HepG2 (cell line): ENCODE measurements around the gene HES1. TPM values are rescaled to one million over a fixed set of nuclear protein-coding genes. Genes with fewer than 3 reads are reported as not detected.

Experiments used
- ARNT ChIP-seq: fragments of 450-650 bp; IDR thresholded peaks from 2 replicates; pipeline ENCODE4 v1.6.1; 2017
- FLYWCH1 ChIP-seq: sonication (generic); formaldehyde crosslinking; IDR thresholded peaks from 2 replicates; pipeline ENCODE4 v1.8.1; 2023; ENCODE audit warnings: mild to moderate bottlenecking, missing genetic modification reagents
- HNRNPH1 ChIP-seq: fragments of 200-400 bp; formaldehyde crosslinking; optimal IDR thresholded peaks from 2 replicates; pipeline ENCODE3; 2017; ENCODE audit warnings: mild to moderate bottlenecking, low read depth, low read length
- HOXA9 ChIP-seq: sonication (generic); formaldehyde crosslinking; IDR thresholded peaks from 2 replicates; pipeline ENCODE4 v1.8.1; 2022; ENCODE audit warnings: missing genetic modification reagents, mild to moderate bottlenecking, moderate library complexity, borderline replicate concordance
- JDP2 ChIP-seq: sonication (generic); formaldehyde crosslinking; IDR thresholded peaks from 2 replicates; pipeline ENCODE4 v1.8.1; 2022; ENCODE audit warnings: missing genetic modification reagents, borderline replicate concordance
- NR2F2 ChIP-seq: IDR thresholded peaks from 2 replicates; pipeline ENCODE4 v1.6.1; 2012; ENCODE audit warnings: low read depth, inconsistent platforms, borderline replicate concordance
- SRSF4 ChIP-seq: fragments of 200-400 bp; formaldehyde crosslinking; IDR thresholded peaks from one replicate; pipeline ENCODE4 v1.6.1; 2018; ENCODE audit warnings: mild to moderate bottlenecking, low read depth, low read length, moderate library complexity; ENCODE audit not compliant: poor library complexity, severe bottlenecking
- SSRP1 ChIP-seq: IDR thresholded peaks from 2 replicates; pipeline ENCODE4 v1.6.1; 2016; ENCODE audit warnings: control low read depth
- TOPORS ChIP-seq: sonication (generic); formaldehyde crosslinking; IDR thresholded peaks from 2 replicates; pipeline ENCODE4 v1.8.0; 2023; ENCODE audit warnings: mild to moderate bottlenecking, missing genetic modification reagents
- ZBTB8A ChIP-seq: sonication (generic); formaldehyde crosslinking; IDR thresholded peaks from 2 replicates; pipeline ENCODE4 v1.4.0; 2020; ENCODE audit warnings: mild to moderate bottlenecking, low read depth, missing genetic modification reagents, borderline replicate concordance
- ZNF30 ChIP-seq: sonication (generic); formaldehyde crosslinking; IDR thresholded peaks from 2 replicates; pipeline ENCODE4 v1.5.0; 2020; ENCODE audit warnings: mild to moderate bottlenecking, missing genetic modification reagents
- ZNF773 ChIP-seq: sonication (generic); formaldehyde crosslinking; IDR thresholded peaks from 2 replicates; pipeline ENCODE4 v1.4.0; 2020; ENCODE audit warnings: missing genetic modification reagents, borderline replicate concordance
- polyA plus RNA-seq, 8 experiments: library from polyadenylated mRNA; depleted of rRNA in 3 of 8; stranded (reverse) in 7 of 8; unstranded in 1 of 8; fragments of >200 nt; fragmentation: Illumina TruSeq in 4 of 8; extraction: Trizol in 4 of 8; gene quantifications; 2 replicates each; pipeline versions ENCODE4 v1.2.1 to v1.2.3, GENCODE V29; 2011 to 2016; ENCODE audit warnings: low read depth in 4 of 8, missing spikeins in 1 of 8, mixed read lengths in 1 of 8; ENCODE audit not compliant: insufficient read depth in 1 of 8
- total RNA-seq, 5 experiments: library from RNA; depleted of rRNA; stranded (reverse); fragments of >200 nt; fragmentation: Illumina TruSeq; extraction: Trizol; gene quantifications; 2 replicates each; pipeline ENCODE4 v1.2.3, GENCODE V29; 2016; ENCODE audit warnings: low read depth in 1 of 5
- TF ChIP-seq, protein P1 (sequence below): sonication (generic); formaldehyde crosslinking; IDR thresholded peaks from 2 replicates; pipeline ENCODE4 v1.9.0; 2021; ENCODE audit warnings: mild to moderate bottlenecking, missing genetic modification reagents
- TF ChIP-seq, protein P2 (sequence below): sonication (generic); formaldehyde crosslinking; IDR thresholded peaks from 2 replicates; pipeline ENCODE4 v1.5.0; 2020; ENCODE audit warnings: mild to moderate bottlenecking, missing genetic modification reagents, borderline replicate concordance
- TF ChIP-seq, protein P3 (sequence below): sonication (generic); formaldehyde crosslinking; conservative IDR thresholded peaks from 2 replicates; pipeline ENCODE4 v1.8.0; 2022; ENCODE audit warnings: missing genetic modification reagents

HES1 gene
- total and polyA plus RNA-seq, 2 of the 13 experiments (the other 11 are each of a cell fraction or from before 2014, with no cell fraction given): 15.4 to 19.8 TPM

DNA sequence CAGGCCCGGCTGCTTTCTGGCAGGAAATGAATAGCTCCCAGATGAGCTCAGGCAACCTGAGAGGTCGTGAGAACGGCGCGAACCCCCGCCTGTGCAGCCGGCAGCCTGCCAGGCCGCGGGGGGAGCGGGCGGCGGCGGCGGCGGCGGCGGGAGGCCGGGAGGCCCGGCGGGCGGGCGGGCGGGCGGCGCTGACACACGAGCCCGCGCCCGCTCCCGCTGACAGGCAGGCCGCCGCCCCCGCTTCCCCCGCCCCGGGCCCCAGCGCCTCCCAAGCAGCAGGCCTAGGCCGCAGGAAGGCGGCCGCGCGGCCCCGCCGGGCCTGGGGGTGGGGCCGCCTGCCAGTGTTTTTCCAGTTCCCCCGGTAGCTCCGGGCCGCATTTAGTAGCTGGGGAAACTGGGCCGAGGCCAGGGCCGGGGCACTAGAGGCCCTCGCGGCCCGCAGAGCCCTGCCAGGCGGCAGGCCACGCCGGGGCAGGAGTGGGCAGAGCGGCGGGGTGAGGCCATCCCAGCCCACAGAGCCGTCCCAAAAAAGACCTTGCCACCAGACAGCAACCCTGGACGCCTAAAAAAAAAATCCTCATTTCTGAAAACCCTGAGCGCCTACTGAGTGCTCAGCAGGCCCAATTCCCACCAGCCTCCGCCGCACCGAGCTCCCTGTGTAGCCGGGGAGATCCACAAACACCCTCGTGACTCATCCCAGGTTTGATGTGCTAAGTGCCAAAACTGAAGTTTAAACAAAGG, 5.6 kb downstream of the HES1 start (continued):
- 0 out of 2 replicates have a peak, but pooled peaks have one; percentile 38 for TF ChIP-seq ZNF30 (CRISPR knock-in tag)
- TF ChIP-seq ARNT: no peak
- no peak; the same call in 1 of the 2 replicates for TF ChIP-seq NR2F2
- no peak for TF ChIP-seq FLYWCH1 (CRISPR knock-in tag)
- 0 out of 2 replicates have a peak, but pooled peaks have one; percentile 3 for TF ChIP-seq ZBTB8A (CRISPR knock-in tag)
- no peak for TF ChIP-seq ZNF773 (CRISPR knock-in tag)
- TF ChIP-seq HOXA9 (CRISPR knock-in tag): no peak
- TF ChIP-seq, protein P1, sequence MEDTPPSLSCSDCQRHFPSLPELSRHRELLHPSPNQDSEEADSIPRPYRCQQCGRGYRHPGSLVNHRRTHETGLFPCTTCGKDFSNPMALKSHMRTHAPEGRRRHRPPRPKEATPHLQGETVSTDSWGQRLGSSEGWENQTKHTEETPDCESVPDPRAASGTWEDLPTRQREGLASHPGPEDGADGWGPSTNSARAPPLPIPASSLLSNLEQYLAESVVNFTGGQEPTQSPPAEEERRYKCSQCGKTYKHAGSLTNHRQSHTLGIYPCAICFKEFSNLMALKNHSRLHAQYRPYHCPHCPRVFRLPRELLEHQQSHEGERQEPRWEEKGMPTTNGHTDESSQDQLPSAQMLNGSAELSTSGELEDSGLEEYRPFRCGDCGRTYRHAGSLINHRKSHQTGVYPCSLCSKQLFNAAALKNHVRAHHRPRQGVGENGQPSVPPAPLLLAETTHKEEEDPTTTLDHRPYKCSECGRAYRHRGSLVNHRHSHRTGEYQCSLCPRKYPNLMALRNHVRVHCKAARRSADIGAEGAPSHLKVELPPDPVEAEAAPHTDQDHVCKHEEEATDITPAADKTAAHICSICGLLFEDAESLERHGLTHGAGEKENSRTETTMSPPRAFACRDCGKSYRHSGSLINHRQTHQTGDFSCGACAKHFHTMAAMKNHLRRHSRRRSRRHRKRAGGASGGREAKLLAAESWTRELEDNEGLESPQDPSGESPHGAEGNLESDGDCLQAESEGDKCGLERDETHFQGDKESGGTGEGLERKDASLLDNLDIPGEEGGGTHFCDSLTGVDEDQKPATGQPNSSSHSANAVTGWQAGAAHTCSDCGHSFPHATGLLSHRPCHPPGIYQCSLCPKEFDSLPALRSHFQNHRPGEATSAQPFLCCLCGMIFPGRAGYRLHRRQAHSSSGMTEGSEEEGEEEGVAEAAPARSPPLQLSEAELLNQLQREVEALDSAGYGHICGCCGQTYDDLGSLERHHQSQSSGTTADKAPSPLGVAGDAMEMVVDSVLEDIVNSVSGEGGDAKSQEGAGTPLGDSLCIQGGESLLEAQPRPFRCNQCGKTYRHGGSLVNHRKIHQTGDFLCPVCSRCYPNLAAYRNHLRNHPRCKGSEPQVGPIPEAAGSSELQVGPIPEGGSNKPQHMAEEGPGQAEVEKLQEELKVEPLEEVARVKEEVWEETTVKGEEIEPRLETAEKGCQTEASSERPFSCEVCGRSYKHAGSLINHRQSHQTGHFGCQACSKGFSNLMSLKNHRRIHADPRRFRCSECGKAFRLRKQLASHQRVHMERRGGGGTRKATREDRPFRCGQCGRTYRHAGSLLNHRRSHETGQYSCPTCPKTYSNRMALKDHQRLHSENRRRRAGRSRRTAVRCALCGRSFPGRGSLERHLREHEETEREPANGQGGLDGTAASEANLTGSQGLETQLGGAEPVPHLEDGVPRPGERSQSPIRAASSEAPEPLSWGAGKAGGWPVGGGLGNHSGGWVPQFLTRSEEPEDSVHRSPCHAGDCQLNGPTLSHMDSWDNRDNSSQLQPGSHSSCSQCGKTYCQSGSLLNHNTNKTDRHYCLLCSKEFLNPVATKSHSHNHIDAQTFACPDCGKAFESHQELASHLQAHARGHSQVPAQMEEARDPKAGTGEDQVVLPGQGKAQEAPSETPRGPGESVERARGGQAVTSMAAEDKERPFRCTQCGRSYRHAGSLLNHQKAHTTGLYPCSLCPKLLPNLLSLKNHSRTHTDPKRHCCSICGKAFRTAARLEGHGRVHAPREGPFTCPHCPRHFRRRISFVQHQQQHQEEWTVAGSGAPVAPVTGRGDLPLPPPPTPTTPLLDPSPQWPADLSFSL (CRISPR knock-in tag): no peak
- peak; percentile 54; the same call in 1 of the 2 replicates for TF ChIP-seq TOPORS
- TF ChIP-seq, protein P2, sequence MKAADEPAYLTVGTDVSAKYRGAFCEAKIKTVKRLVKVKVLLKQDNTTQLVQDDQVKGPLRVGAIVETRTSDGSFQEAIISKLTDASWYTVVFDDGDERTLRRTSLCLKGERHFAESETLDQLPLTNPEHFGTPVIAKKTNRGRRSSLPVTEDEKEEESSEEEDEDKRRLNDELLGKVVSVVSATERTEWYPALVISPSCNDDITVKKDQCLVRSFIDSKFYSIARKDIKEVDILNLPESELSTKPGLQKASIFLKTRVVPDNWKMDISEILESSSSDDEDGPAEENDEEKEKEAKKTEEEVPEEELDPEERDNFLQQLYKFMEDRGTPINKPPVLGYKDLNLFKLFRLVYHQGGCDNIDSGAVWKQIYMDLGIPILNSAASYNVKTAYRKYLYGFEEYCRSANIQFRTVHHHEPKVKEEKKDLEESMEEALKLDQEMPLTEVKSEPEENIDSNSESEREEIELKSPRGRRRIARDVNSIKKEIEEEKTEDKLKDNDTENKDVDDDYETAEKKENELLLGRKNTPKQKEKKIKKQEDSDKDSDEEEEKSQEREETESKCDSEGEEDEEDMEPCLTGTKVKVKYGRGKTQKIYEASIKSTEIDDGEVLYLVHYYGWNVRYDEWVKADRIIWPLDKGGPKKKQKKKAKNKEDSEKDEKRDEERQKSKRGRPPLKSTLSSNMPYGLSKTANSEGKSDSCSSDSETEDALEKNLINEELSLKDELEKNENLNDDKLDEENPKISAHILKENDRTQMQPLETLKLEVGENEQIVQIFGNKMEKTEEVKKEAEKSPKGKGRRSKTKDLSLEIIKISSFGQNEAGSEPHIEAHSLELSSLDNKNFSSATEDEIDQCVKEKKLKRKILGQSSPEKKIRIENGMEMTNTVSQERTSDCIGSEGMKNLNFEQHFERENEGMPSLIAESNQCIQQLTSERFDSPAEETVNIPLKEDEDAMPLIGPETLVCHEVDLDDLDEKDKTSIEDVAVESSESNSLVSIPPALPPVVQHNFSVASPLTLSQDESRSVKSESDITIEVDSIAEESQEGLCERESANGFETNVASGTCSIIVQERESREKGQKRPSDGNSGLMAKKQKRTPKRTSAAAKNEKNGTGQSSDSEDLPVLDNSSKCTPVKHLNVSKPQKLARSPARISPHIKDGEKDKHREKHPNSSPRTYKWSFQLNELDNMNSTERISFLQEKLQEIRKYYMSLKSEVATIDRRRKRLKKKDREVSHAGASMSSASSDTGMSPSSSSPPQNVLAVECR (CRISPR knock-in tag): no peak; the same call in 1 of the 2 replicates
- TF ChIP-seq, protein P3, sequence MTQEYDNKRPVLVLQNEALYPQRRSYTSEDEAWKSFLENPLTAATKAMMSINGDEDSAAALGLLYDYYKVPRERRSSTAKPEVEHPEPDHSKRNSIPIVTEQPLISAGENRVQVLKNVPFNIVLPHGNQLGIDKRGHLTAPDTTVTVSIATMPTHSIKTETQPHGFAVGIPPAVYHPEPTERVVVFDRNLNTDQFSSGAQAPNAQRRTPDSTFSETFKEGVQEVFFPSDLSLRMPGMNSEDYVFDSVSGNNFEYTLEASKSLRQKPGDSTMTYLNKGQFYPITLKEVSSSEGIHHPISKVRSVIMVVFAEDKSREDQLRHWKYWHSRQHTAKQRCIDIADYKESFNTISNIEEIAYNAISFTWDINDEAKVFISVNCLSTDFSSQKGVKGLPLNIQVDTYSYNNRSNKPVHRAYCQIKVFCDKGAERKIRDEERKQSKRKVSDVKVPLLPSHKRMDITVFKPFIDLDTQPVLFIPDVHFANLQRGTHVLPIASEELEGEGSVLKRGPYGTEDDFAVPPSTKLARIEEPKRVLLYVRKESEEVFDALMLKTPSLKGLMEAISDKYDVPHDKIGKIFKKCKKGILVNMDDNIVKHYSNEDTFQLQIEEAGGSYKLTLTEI: no peak
- no peak for TF ChIP-seq SRSF4
- no peak for TF ChIP-seq HNRNPH1
- no peak for TF ChIP-seq JDP2 (CRISPR knock-in tag)
- TF ChIP-seq SSRP1 (CRISPR knock-in tag): no peak
